CD1c-positive myeloid dendritic cell (primary cell): Measurements from ENCODE around the gene FAM83C.
"Not testable (repeated sequence)": the region's sequence is repeated elsewhere in the genome, so short reads cannot be mapped to it uniquely, and the experiment has no call there.

Experiments
- DNase-seq: peaks from one replicate; pipeline ENCODE4 v3.0.0-alpha.2; 2016; ENCODE audit errors: extremely low spot score

The FAM83C gene

DNA sequence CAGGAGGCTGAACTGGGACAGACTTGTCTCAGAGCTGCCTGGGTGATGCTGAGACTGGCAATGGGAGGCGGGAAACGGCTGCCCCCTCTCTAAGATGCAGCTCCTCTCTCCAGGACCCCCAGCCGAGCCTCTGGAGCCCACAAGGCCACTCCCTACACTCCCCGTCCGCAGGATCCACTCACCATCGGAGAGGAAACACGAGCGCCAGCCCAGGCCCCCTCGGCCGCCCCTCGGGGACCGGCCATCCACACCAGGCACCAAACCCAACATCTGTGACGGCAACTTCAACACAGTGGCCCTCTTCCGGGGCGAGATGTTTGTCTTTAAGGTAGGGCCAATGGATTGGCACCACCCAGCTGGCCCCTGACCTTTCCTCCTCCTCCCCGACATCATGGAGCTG, 25.1 kb downstream of the FAM83C start:
- DNase-seq, result no peak

DNA sequence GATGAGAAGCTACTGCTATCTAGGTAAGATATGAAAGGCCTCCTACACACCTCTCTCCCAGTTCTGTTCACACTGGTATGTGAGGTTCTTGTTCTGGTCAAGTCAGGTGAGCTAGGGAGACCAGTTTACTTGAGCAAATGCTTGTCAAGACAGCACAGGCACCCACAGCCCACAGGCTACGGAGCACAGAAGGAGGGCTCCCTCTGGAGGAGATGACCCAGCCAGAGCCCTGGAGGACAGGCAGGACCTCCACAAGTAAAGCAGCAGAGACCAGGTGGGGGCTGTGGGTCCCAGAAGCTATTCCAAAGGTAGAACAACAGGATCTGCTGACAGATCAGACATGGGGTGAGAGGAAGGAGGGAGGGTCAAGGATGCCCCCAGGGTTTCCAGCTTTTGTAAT, 27.5 kb downstream of the FAM83C start:
- DNase-seq, result no peak

DNA sequence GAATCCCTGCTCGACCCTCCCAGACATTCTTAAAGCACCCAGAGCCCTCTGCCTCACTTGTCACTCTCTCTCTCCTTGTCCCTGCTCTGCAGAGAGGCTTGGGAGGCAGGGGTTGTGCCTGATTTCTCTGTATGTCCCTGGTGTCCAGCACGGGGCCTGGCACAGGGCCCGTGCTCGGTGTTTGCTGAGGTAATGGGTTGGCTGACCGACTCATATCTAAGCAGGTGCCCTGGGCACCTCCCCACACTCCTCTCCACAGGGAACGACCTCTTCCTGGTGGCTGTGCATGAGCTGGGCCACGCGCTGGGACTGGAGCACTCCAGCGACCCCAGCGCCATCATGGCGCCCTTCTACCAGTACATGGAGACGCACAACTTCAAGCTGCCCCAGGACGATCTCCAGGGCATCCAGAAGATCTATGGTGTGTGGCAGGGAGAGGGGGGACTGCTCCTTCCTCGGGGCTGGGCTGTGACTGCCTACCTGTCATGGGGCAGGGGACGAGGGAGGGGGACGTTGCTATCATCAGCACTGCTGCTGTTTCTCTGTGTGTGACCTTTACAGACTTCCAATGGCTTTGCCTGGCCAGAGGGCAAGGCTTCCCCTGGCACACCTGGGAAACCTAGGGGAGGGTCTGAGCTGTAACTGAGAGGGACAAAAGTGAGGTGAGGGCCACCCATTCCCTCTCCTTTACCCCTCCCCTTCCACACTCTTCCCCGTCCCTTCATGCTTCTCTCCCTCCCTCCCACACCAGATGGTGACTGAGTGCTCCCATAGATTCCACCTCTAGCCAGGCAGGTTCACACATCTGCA, 28.5 kb downstream of the FAM83C start:
- DNase-seq, result no peak

DNA sequence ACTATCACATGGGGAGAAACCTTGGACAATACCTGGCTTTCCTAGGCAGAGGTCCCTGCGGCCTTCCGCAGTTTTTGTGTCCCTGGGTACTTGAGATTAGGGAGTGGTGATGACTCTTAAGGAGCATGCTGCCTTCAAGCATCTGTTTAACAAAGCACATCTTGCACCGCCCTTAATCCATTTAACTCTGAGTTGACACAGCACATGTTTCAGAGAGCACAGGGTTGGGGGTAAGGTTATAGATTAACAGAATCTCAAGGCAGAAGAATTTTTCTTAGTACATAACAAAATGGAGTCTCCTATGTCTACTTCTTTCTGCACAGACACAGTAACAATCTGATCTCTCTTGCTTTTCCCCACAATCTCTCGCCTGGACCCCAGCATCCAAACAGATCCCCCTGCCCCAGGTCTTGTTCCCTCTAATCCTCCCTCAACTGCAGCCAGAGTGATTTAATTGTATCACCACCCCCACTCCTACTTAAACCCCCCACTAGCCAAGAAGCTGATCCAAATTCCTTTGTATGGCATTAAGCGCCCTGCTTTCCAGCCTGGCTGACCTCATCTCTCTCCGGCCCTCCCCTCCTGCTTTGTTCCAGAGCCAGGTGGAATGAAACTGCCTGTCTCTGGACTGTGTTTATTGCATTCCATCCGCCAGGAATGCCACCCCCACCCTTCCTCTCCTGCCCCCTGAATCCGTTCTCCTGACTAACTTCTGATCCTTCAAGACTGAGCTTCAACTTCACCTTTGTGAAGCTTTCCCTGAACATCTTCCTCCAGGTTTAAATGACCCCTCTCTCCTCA, 29.3 kb downstream of the FAM83C start:
- DNase-seq, result not testable (repeated sequence)

DNA sequence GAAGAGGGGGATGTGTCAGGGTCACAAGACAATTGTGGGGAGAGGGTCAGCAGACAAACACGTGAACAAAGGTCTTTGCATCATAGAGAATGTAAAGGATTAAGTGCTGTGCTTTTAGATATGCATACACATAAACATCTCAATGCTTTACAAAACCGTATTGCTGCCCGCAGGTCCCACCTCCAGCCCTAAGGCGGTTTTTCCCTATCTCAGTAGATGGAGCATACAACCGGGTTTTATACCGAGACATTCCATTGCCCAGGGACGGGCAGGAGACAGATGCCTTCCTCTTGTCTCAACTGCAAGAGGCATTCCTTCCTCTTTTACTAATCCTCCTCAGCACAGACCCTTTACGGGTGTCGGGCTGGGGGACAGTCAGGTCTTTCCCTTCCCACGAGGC, 29.9 kb downstream of the FAM83C start:
- DNase-seq, result not testable (repeated sequence)

DNA sequence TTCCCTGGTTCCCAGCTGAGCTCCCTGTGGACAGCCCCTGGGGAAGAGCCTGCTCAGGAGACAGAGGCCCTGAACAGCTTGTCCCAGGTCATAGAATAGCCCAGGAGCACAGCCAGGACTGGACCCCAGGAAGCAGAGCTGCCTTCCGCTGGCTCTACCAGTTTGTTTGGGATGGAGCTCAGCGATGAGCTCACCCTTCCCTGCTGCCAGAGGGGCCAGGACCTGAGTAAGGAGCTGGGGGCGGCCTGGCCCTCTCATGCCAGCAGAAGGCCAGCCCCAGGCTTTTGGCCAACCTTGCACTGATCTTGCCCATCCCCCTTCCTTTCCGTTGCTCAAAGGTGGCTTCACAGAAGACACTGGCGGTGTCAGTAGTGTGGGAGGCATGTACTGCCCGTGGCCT, 31.8 kb downstream of the FAM83C start:
- no peak for DNase-seq

DNA sequence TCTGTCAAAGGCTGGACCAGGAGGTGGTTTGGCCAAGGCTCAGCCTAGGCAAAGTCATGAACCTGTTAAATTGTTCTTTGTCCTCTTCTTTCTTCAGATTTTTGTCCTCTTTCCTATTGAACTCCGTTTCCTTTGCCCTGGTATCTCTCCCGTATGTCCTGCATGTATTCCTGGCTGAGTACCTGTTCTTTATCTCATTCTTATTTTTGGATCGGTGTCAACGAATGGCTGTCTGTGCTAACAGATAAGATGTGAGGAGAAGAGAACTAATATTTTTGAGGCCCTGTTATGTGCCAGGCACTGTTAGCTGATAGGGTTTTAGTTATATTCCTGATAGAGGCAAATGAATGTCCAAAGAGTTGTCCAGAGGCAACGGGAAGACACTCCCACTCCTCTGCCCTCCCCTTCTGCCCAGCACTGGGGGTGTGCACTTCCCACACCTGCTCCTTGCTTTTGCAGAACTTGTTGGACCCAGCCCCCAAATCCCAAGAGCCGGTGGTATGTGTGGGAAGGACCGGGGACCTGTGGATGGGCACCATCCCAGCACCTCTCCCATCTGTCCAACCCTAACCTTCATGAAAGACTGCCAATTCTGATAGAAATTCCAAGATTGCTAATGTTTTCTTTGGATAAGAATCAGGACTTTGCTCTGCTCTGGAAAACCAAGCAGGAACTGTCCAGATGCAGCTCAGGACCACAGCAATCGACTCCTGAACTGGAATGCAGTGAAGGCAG, 34.9 kb downstream of the FAM83C start:
- no peak for DNase-seq

GRCh38 chr20:35254448-35254999, 37.7 kb downstream of the FAM83C start:
- no peak for DNase-seq

- DNase-seq, result no peak
These were observed 39.2 kb downstream of the FAM83C start for GRCh38 chr20:35253010-35253409.

DNA sequence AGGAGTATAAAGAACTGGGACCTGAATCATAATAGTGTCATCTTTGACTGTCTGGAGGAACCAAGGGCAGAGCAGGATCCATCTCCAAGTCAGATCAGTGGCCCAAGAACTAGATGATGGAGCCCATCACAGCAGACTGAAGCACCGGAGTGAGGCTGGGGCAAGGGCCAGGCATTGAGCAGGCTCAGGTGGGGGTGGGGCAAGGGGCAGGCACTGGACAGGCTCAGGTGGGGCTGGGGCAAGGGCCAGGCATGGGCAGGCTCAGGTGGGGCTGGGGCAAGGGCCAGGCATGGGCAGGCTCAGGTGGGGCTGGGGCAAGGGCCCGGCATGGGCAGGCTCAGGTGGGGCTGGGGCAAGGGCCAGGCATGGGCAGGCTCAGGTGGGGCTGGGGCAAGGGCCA, 39.6 kb downstream of the FAM83C start:
- DNase-seq, result not testable (repeated sequence)

DNA sequence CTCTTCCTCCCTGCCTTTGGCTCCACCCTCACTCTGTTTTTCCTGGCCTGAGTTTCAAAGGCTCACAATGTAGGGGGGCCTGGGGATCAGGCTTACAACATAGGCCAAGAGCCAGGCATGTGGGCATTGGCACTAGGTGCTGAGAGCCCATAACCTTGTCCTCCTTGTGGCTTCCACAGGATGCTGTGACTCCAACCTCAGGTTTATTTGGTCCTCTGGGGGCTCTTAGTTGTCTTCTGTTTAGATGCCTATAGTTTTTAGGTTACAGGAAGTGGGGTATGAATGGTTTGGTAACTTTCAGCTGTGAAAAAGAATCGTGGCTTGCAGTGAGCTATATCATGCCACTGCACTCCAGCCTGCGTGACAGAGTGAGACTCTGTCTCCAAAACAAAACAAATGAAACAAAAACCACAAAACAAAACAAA, 40.2 kb downstream of the FAM83C start:
- DNase-seq, result peak; percentile 3

DNA sequence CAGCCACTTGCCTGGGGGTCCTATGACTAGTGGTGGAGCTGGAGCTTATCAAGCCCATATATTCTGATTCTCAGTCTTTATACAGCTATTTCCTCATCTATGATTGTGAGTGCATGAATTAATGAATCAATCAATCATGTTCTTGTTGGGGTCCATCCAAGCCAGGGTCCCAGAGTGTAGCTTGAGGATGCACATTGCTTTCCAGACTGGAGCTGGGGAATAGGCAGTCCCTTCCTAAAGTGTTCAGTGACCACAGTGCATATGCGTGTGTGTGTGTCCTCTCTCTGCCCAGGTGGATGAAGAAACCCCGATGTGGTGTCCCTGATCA, 40.6 kb downstream of the FAM83C start:
- DNase-seq, result no peak

GRCh38 chr20:35248641-35249475, 43.4 kb downstream of the FAM83C start:
- no peak for DNase-seq

GRCh38 chr20:35246723-35247122, 45.5 kb downstream of the FAM83C start:
- DNase-seq, result no peak

DNA sequence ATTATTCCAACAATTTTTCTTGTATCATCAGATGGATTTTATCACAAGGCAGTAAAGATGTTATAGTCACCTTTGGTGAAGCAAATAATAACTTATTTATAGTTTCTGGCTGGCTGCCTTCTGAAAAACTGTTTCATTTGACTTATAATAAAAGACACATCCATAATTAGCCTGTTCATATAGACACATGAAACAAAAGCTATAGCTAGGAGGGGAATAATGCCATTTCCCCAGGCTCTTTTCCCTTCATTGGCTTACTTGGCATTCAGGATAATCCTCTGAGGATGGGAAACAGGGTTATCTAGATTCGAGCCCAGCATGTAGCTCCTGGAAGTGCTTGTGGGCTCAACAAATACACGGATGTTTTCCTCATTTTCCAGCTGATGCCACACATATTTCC, 48.2 kb downstream of the FAM83C start:
- DNase-seq, result no peak

DNA sequence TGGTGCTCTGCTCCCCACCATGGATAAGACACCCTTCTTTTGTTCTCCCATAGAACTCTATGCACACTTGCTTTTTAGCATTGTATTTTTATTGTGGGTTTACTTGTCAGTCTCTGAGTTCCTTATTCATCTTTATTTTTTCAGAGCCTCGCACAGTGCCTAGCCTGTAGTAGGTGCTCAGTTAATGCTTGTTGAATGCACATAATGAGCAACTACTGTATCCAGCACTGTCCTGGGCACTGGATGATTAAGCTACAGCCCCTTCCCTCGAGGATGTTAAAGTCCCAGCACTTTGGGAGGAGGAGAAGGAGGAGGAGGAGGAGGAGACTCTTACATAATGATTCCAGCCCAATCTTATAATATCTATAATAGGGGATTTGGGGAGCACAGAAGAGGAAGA, 48.9 kb downstream of the FAM83C start:
- no peak for DNase-seq

DNA sequence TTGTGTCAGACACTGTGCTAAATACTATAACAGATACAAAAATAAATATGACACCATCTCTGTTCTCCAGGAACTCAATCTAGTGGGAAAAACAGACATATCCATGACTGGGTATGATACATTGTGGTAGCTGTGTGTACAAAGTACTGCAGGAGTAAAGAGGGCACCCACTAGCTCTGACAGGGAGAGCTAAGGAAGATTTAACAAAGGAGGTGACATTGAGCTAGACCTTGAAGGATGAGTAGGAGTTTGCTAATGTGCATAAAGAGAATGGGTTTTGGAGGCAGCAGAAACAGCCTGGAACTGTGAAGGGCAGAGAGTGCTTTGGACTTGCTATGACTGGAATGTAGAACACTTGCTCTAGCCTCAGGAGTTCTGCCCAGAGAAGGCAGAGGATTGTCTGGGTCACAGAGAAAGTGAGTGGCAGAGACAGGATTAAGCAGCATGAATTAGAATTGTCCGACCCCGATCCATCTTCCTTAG, 51.4 kb downstream of the FAM83C start:
- no peak for DNase-seq

- DNase-seq, result no peak
These were observed 52.0 kb downstream of the FAM83C start for GRCh38 chr20:35240083-35240810.

DNA sequence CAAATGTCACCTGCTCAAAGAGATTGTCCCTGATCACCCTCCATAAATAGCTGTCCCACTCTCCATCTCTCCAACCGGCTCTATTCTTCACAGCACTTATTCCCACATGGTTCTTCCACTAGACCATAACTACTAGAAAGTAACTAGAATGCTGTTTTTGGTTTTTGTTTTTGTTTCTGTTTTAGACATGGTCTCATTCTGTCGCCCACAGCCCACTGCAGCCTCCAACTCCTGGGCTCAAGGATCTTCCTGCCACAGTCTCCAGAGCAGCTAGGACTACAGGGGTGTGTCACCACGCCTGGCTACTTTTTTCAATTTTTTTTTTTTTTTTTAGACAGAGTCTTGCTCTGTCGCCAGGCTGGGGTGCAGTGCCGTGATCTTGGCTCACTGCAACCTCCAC, 53.5 kb downstream of the FAM83C start:
- DNase-seq, result no peak

GRCh38 chr20:35238170-35238569, 54.1 kb downstream of the FAM83C start:
- no peak for DNase-seq

- DNase-seq, result no peak
These were observed 54.7 kb downstream of the FAM83C start for GRCh38 chr20:35237486-35237885.
